ENCODE data around the gene ZNF189.

The ZNF189 gene

DNA sequence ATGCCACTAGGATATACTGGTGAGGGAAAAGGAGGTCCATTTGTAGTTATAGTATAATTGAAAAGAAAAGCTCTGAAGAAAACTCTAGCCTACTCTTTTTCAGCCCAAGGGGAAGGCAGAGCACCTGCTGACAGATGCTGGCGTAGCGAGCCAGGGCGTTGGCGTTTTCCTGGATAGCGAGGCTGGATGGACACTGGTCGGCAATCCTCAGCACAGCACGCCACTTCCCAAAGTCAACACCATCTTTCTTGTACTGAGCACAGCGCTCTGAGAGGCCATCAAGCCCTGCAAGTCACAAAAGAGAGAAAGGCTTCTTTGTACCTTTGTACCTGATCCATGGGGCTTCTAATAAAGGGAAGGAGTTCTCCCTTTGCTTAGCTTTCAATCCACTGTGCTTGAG lies 28.7 kb downstream of the ZNF189 start:
- no peak for DNase-seq

- no peak for DNase-seq
Measured at GRCh38 chr9:101427957-101428655, 29.5 kb downstream of the ZNF189 start.

DNA sequence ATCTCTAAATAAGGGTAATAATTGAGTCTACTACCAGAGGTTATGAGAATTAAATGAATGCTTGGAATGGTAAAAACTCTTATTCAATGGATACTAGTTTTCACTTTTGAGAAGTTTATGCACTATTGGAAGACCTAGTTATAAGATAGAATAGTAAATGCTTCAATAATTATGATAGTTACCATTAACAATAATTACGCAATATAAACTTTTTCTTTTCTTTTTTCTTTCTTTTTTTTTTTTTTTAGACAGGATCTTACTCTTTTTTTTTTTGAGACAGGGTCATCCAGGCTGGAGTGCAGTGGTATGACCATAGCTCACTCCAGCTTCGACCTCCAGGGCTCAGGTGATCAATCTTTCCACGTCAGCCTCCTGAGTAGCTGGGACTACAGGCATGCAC lies 30.3 kb downstream of the ZNF189 start:
- DNase-seq, result no peak

DNA sequence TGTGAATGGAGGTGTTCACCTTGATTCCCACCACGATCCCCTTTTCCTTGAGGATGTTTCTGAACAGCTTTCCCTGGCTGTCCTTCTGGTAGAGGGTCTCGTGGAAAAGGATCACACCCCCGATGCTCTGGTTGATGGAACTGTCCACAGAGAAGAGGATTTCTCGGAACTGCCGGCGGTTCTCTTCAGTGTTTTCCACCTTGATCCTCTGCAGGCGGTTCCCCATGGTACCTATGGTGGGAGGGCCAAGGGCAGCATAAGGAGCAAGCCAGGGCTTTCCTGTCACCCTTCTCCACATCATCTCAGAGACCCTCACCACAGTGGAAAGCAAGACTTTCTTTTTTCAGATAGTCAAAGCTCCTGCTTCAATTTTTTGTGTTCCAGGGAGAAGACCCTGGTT lies 31.1 kb downstream of the ZNF189 start:
- DNase-seq, result no peak

GRCh38 chr9:101432171-101432570 lies 33.5 kb downstream of the ZNF189 start:
- DNase-seq, result no peak

- no peak for DNase-seq
Measured at GRCh38 chr9:101432740-101433139, 34.1 kb downstream of the ZNF189 start.

GRCh38 chr9:101433229-101433628 lies 34.6 kb downstream of the ZNF189 start:
- DNase-seq, result no peak

DNA sequence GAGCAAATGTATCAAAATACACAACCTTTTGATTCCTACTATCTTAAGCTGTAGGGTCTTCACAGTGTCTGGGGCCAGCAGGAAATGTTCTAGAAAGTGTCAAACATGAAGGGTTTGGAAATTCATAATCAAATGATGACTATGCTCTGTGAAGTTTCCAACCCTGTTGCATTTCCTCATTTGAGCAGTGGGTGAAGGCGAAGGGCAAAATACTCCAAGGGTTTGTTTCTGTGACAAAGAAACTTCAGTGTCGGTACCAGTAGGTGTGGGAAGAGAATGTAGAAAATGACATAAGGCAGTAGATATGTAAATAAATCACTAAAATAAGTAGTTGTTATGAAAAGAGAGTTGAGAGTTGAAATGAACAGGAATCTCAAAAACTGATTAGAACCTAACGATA lies 36.3 kb downstream of the ZNF189 start:
- DNase-seq, result no peak

- DNase-seq, result no peak
Measured at GRCh38 chr9:101435601-101436079, 37.0 kb downstream of the ZNF189 start, which contains the start of gene ALDOB. ALDOB (minus strand) TSS chr9:101435774; CDS start chr9:101430887, 4,887 bp downstream.

DNA sequence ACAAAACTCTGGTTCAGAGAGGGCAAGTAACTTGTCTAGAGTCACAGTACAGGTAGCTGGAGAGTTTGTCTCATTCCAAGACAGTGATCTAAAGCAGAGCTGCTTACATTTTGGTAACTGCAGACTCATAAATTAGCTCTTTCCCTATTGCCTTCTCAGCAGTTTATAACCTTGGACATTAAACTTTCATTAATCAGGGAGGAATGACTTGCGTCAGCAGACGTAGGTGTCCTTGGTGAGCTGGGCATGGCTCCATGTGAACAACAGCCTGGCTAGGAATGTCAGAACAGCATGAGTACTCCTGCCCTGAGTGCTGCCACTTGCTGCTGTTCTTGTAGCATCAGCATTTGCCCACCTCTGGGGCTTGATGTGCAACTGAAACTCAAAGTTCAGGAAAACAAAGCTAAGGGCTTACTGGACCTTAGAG lies 39.2 kb downstream of the ZNF189 start:
- DNase-seq, result no peak

- DNase-seq, result no peak
Measured at GRCh38 chr9:101438523-101438922, 39.9 kb downstream of the ZNF189 start.

- DNase-seq, result no peak
Measured at GRCh38 chr9:101440714-101441230, 42.1 kb downstream of the ZNF189 start.

- peak; percentile 59 to 77 for DNase-seq
Measured at GRCh38 chr9:101442318-101442717, 43.7 kb downstream of the ZNF189 start.

- DNase-seq, result no peak
Measured at GRCh38 chr9:101442736-101443135, 44.1 kb downstream of the ZNF189 start.

- DNase-seq, result peak; percentile 90 to 96
Measured at GRCh38 chr9:101443364-101443771, 44.7 kb downstream of the ZNF189 start.

DNA sequence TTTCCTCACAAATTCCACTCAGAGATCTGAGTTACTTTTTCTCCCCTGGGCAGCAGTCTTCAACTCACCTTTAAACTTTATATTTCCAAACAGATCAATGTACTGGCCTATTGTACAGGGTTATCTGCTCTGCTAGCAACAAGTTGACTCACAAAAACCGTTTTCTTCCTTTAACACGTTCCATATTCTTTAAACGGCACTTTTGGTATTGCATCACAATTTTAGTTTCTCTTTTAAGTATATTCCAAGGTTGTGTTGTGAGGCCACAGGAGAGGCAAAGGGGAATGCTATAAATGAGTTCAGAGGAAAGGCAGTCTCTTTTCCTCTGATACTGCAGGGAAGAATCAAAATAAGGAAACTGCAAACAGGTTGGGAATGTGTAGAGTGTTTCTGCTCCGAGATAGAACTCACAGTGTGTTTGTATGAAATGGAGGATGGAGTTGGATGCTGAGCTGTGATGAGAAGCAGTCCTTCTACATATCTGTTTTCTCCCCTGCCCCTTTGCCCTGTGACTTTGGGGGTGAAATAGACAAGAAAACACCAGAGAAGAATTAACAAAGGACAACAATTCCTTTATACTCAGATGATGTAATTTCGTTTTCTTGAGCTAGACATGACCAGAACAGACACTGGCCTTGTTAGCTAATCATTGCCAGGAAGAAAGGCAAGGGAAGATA lies 46.8 kb downstream of the ZNF189 start:
- DNase-seq, result no peak

DNA sequence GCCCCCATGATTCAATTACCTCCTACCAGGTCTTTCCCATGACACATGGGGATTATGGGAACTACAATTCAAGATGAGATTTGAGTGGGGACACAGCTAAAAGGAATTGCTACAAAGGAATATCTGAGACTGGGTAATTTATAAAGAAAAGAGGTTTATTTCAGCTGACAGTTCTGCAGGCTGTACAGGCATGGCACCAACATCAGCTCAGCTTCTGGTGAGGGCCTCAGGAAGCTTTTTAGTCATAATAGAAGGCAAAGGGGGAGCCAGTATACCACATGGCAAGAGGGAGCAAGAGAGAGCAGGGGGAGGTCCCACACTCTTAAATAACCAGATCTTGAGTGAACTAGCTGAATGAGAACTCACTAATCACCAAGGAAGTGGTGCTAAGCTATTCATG lies 48.1 kb downstream of the ZNF189 start:
- DNase-seq, result no peak

GRCh38 chr9:101448680-101449070 lies 50.0 kb downstream of the ZNF189 start:
- no peak for DNase-seq

- DNase-seq, result peak; percentile 3 to 64
Measured at GRCh38 chr9:101449071-101449721, 50.5 kb downstream of the ZNF189 start.

- no peak for DNase-seq
Measured at GRCh38 chr9:101450931-101451330, 52.3 kb downstream of the ZNF189 start.

GRCh38 chr9:101451498-101451897 lies 52.8 kb downstream of the ZNF189 start:
- DNase-seq, result no peak

- DNase-seq, result no peak
Measured at GRCh38 chr9:101453776-101454570, 55.3 kb downstream of the ZNF189 start.
